Upper lobe of left lung (tissue), 6 donors: ENCODE results near the gene TFEB. TPM values are rescaled to one million over a fixed set of nuclear protein-coding genes. Genes with fewer than 3 reads are reported as not detected.

Source experiments
- ATAC-seq, 2 donors: fragments of 200-7000 bp; cut with Tn5 transposase; one replicate each; pipeline ENCODE4 v1.9.1; 2022; ENCODE audit warnings: mild to moderate bottlenecking in 2 of 2, moderate library complexity in 2 of 2; ENCODE audit not compliant: low FRiP score in 2 of 2
- DNase-seq, 2 donors: peaks; one replicate each; pipeline ENCODE4 v3.0.0-alpha.2; 2019 to 2020
- H3K27ac ChIP-seq, 4 donors: fragments of 200-600 bp; sonication (generic); one replicate each; pipeline ENCODE4 v1.5.1; 2016 to 2019
- H3K27me3 ChIP-seq, 4 donors: fragments of 200-600 bp; sonication (generic); one replicate each; pipeline ENCODE4 v1.5.1; 2017 to 2019
- H3K36me3 ChIP-seq, 4 donors: fragments of 200-600 bp; sonication (generic); one replicate each; pipeline ENCODE4 v1.5.1; 2016 to 2019
- H3K4me1 ChIP-seq, 4 donors: fragments of 200-600 bp; sonication (generic); one replicate each; pipeline ENCODE4 v1.5.1; 2018 to 2019
- H3K4me3 ChIP-seq, 4 donors: fragments of 200-600 bp; sonication (generic); one replicate each; pipeline ENCODE4 v1.5.1; 2017 to 2019; ENCODE audit warnings: mild to moderate bottlenecking in 2 of 4, moderate library complexity in 1 of 4
- H3K9me3 ChIP-seq, 4 donors: fragments of 200-600 bp; sonication (generic); one replicate each; pipeline ENCODE4 v1.5.1; 2018 to 2019
- EP300 ChIP-seq, 4 donors: sonication (generic); formaldehyde crosslinking; IDR thresholded peaks; one replicate each; pipeline ENCODE4 v1.5.1; 2017; ENCODE audit warnings: antibody characterized with exemption in 4 of 4, control low read depth in 2 of 4
- POLR2A ChIP-seq, 4 donors: fragments of 450-650 bp; IDR thresholded peaks; one replicate each; pipeline ENCODE4 v1.5.1; 2016 to 2017; ENCODE audit warnings: antibody characterized with exemption in 4 of 4, mild to moderate bottlenecking in 2 of 4
- POLR2AphosphoS5 ChIP-seq, 2 donors: sonication (generic); formaldehyde crosslinking; IDR thresholded peaks; one replicate each; pipeline ENCODE4 v1.5.1; 2017; ENCODE audit warnings: antibody characterized with exemption in 2 of 2
- WGBS, 2 donors: methylation state at CpG; one replicate each; pipeline ENCODE4 v1.1.5; 2017 to 2018; 5-methylcytosine and 5-hydroxymethylcytosine counted together
- total RNA-seq, 6 donors: library from RNA; depleted of rRNA in 4 of 6; stranded (reverse); fragments of >200 nt in 4 of 6; gene quantifications; one replicate each; pipeline versions ENCODE4 v1.1.0 to v1.2.1, GENCODE V29; 2016 to 2021
- TF ChIP-seq, protein P1 (sequence below), 6 experiments: fragments of 450-650 bp in 4 of 6; fragments of 200-600 bp in 2 of 6; sonication (generic) in 2 of 6; IDR thresholded peaks; one replicate each; pipeline ENCODE4 v1.5.1; 2016 to 2019; ENCODE audit warnings: antibody characterized with exemption in 6 of 6
- donor health status: DM: no; HTN: no; CAD: no; lungs with moderate emphysema.
- donor health status: DM: no; HTN: yes; CAD: no; lungs with severe emphysema.

TFEB gene
- total RNA-seq, 6 donors from 2014 or later: 20.2 to 46.0 (median 27.3) TPM

DNA sequence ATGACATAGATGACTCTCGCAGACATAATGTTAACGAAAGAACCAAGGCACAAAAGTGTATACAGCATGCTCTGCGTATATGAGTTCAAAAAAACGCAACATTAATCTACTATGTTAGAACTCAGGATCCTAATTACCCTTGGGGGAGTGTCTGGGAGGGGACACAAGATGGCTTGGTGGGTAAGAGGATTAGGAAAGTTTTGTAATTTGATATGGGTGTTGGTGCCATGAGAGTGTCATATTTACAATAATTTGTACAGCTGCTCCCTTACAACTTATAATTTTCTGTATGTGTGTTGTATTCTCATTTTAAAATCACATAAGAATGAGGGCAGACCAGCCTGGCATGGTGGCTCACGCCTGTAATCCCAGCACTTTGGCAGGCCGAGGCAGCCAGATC, 38.6 kb downstream of the TFEB start:
- Histone ChIP-seq H3K9me3 (no peaks in the 10 kb centered on the region), H3K36me3 (peaks cover 0 to 14% (median 0%) of the 10 kb centered on the region in 4 donors), H3K4me1 (peaks cover 0 to 19% (median 3%) of the 10 kb centered on the region in 4 donors), H3K27ac (no peak overlapping the region), H3K4me3 (no peak overlapping the region), H3K27me3 (no peaks in the 10 kb centered on the region)
- DNase-seq (no peak), ATAC-seq (no peak)
- TF ChIP-seq, protein P1, sequence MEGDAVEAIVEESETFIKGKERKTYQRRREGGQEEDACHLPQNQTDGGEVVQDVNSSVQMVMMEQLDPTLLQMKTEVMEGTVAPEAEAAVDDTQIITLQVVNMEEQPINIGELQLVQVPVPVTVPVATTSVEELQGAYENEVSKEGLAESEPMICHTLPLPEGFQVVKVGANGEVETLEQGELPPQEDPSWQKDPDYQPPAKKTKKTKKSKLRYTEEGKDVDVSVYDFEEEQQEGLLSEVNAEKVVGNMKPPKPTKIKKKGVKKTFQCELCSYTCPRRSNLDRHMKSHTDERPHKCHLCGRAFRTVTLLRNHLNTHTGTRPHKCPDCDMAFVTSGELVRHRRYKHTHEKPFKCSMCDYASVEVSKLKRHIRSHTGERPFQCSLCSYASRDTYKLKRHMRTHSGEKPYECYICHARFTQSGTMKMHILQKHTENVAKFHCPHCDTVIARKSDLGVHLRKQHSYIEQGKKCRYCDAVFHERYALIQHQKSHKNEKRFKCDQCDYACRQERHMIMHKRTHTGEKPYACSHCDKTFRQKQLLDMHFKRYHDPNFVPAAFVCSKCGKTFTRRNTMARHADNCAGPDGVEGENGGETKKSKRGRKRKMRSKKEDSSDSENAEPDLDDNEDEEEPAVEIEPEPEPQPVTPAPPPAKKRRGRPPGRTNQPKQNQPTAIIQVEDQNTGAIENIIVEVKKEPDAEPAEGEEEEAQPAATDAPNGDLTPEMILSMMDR (IDR thresholded peaks at IDR 0.05): no peak
- TF ChIP-seq POLR2AphosphoS5 (IDR thresholded peaks at IDR 0.05) (no peak), POLR2A (IDR thresholded peaks at IDR 0.05) (no peak), EP300 (IDR thresholded peaks at IDR 0.05) (no peak)
- 87 to 96% methylated on average over 6 of the region's 6 CpGs for WGBS, 2 donors

DNA sequence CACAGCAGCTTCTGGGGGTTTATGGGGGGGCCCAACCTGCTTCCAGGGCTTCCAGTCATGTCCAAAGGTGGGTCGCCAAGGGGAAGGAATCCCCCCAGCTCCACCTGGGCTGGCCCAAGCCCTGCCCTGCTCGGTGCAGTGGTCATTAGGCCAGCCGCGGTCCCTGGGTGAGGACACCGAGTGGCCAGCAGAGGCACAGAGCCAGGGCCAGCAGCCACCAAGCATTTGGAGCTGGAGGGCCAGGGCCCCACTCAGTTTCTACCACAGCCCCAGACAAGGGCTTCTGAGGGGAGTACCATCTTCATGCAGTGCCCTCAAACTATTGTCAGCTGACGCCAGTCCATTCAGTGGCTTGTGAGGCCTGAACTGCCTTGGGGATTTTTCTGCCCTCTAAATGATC, 39.6 kb downstream of the TFEB start:
- no peak for DNase-seq

DNA sequence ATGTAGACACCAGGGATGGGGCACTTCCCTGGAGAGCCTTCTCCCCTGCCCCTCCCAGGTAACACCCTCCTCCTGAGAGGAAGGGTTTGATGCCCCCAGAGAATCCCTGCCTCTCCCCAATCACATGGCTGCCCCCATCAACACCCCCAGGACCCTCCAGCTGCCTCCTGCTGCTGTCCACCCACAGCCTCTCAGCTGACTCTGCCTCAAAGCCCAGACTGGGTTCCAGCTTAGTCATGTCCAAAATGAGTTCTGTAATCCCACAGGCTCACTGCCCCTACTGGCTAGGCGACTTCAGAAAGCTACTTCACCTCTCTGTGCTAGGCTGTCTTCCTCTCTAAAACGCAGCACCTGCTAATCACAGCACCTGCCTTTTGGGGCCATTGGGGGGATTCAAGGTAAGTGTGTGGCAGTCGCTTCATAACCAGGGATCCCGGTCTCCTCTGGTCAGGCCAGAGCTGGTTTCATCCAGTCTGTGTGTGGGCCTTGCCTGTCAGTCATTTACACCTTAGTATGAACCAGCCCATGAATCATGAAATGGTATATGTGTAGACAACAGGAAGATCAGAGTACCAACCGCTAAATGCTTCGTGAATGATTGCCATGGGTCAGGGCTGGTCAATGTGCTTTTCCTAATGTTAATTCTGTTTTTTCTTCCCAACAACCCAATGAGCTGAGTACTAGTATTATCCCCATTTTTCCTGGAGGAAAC, 40.4 kb downstream of the TFEB start:
- 90 to 98% methylated on average over 4 to 6 of the region's 6 CpGs for WGBS, 2 donors
- Histone ChIP-seq H3K27ac (no peak overlapping the region), H3K4me3 (no peak overlapping the region)

More for the DNA sequence above, 39.6 kb downstream of the TFEB start:
- Histone ChIP-seq H3K4me3 (no peak overlapping the region), H3K27ac (no peak overlapping the region), H3K4me1 (peaks cover 0 to 15% (median 3%) of the 10 kb centered on the region in 4 donors), H3K9me3 (no peaks in the 10 kb centered on the region), H3K36me3 (peaks cover 0 to 18% (median 4%) of the 10 kb centered on the region in 4 donors), H3K27me3 (no peaks in the 10 kb centered on the region)
- TF ChIP-seq POLR2AphosphoS5 (IDR thresholded peaks at IDR 0.05) (no peak), POLR2A (IDR thresholded peaks at IDR 0.05) (no peak), EP300 (IDR thresholded peaks at IDR 0.05) (no peak)
- TF ChIP-seq, protein P1 (IDR thresholded peaks at IDR 0.05): no peak
- no peak for ATAC-seq
- 92 to 100% methylated on average over 2 to 6 of the region's 6 CpGs for WGBS, 2 donors

DNA sequence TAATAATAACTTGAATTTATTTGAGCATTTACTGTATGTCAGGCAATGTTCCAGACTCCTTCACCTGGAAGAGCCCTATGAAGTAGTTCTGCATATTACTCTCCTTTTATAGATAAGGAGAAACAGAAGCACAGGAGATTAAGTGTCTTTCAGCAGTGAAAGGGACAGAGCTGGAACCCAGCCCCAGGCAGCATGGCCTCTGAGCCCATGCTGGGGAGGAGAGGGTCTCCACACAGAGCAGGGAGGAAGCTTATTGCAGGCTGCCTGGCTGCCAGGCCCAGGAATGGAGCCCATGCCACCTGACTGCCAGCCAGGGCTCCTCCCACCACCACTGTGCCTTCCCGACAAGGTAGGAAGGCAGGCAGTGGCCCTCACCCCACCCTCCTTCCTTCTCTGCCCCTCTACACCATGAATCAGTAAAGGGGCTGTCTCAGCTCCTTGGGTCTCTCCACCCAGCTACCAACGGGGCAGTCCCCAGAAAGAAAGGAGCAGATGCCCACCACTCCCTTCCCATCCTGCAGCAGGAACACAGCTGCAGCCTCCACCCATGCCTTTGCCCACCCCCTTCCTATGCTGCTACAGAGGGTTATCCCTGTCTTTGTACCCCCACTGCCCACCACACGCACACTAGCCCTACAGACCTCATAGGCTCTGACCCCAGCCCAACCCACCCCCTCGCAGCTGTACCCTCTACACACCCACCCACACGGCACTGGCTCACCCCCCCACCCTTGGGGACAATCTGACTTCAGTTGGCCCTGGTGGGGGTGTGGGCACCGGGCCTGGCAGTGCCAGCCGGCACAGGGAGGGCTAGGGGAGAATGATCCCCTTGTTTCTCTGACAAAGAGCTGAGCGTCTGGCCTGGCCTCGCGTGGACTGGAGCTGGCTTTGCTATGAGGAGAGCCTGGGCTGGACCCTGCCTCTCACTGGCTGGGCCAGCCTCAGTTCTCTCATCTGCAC, 41.8 kb downstream of the TFEB start:
- no peaks in the 10 kb centered on the region for H3K27me3 ChIP-seq
- no peak overlapping the region for H3K4me3 ChIP-seq
- DNase-seq (no peak), ATAC-seq (no peak)
- TF ChIP-seq POLR2A (IDR thresholded peaks at IDR 0.05): no peak
- TF ChIP-seq POLR2AphosphoS5 (IDR thresholded peaks at IDR 0.05): no peak
- no peak for TF ChIP-seq EP300 (IDR thresholded peaks at IDR 0.05)
- TF ChIP-seq, protein P1 (IDR thresholded peaks at IDR 0.05): no peak
- H3K36me3 ChIP-seq: peaks cover 9 to 38% (median 20%) of the 10 kb centered on the region in 4 donors
- H3K4me1 ChIP-seq: peaks cover 0 to 6% (median 3%) of the 10 kb centered on the region in 4 donors
- H3K9me3 ChIP-seq: no peaks in the 10 kb centered on the region
- WGBS, 2 donors: 68 to 78% methylated on average over 6 to 10 of the region's 10 CpGs
- H3K27ac ChIP-seq: no peak overlapping the region

More for the DNA sequence above, 40.4 kb downstream of the TFEB start:
- TF ChIP-seq, protein P1 (IDR thresholded peaks at IDR 0.05): no peak
- TF ChIP-seq POLR2AphosphoS5 (IDR thresholded peaks at IDR 0.05) (no peak), EP300 (IDR thresholded peaks at IDR 0.05) (no peak), POLR2A (IDR thresholded peaks at IDR 0.05) (no peak)
- Histone ChIP-seq H3K4me1 (peaks cover 0 to 10% (median 3%) of the 10 kb centered on the region in 4 donors), H3K27me3 (no peaks in the 10 kb centered on the region), H3K9me3 (no peaks in the 10 kb centered on the region), H3K36me3 (peaks cover 5 to 27% (median 13%) of the 10 kb centered on the region in 4 donors)
- DNase-seq: no peak
- ATAC-seq: no peak
